ENCODE measurements around the gene SYCN.

GRCh38 chr19:39205449-39205764 is 1.3 kb upstream of the SYCN start:
- TF ChIP-seq EZH2 (IDR thresholded peaks at IDR 0.05) (no peak), POLR2AphosphoS5 (IDR thresholded peaks at IDR 0.05; ENCODE audit: low read depth, low read length) (no peak), CTCF (IDR thresholded peaks at IDR 0.05 in 2 of 3, conservative IDR thresholded peaks at IDR 0.05 in 1 of 3; ENCODE audit: borderline replicate concordance in 1 of 3, insufficient read depth in 1 of 3, low read depth in 2 of 3, low read length in 2 of 3) (no peak), POLR2A (IDR thresholded peaks at IDR 0.05; ENCODE audit: borderline replicate concordance, extremely low read depth, insufficient read depth, insufficient read length) (no peak), ELF1 (IDR thresholded peaks at IDR 0.05; ENCODE audit: borderline replicate concordance, low read depth) (no peak)

Measured in HCT116 (cell line).